Prostate gland (tissue), 2 donors: Measurements from ENCODE around the gene ELMO1. TPM values are rescaled to one million over a fixed set of nuclear protein-coding genes. Genes with fewer than 3 reads are reported as not detected.

Experiments
- DNase-seq: peaks from one replicate; pipeline ENCODE4 v3.0.0-alpha.2; 2019; ENCODE audit warnings: low spot score
- H3K27ac ChIP-seq, 2 donors: fragments of 200-600 bp; sonication (generic); 2 replicates each; pipeline ENCODE4 v1.5.1; 2017 to 2019
- H3K27me3 ChIP-seq: fragments of 200-600 bp; sonication (generic); replicated peaks from 2 replicates; pipeline ENCODE4 v1.5.1; 2019; ENCODE audit not compliant: insufficient read depth
- H3K36me3 ChIP-seq, 2 donors: fragments of 200-600 bp; sonication (generic); 1 replicate in 1 of 2; 2 replicates in 1 of 2; pipeline versions ENCODE4 v1.5.1 to v1.8.1; 2017 to 2019
- H3K4me1 ChIP-seq: fragments of 200-600 bp; sonication (generic); replicated peaks from 2 replicates; pipeline ENCODE4 v1.5.1; 2019
- H3K4me3 ChIP-seq, 2 donors: fragments of 200-600 bp; sonication (generic); 2 replicates each; pipeline ENCODE4 v1.5.1; 2017 to 2019
- H3K9me3 ChIP-seq: fragments of 200-600 bp; sonication (generic); 2 replicates; pipeline ENCODE4 v1.5.1; 2017
- POLR2A ChIP-seq: fragments of 450-650 bp; IDR thresholded peaks from one replicate; pipeline ENCODE4 v1.6.1; 2016; ENCODE audit warnings: antibody characterized with exemption, mild to moderate bottlenecking
- POLR2AphosphoS5 ChIP-seq: sonication (generic); formaldehyde crosslinking; IDR thresholded peaks from one replicate; pipeline ENCODE4 v1.6.1; 2017; ENCODE audit warnings: antibody characterized with exemption
- WGBS: methylation state at CpG from one replicate; pipeline ENCODE4 v1.1.5; 2018; 5-methylcytosine and 5-hydroxymethylcytosine counted together
- intact Hi-C: fragments of 100-400 bp; cut with DNase I; formaldehyde crosslinking; loops from one replicate; pipeline ENCODE4 v1.14.2; 2022
- total RNA-seq, 2 donors: library from RNA; depleted of rRNA; stranded (reverse); fragments of >200 nt; gene quantifications; one replicate each; pipeline ENCODE4 v1.1.0, GENCODE V29; 2016
- TF ChIP-seq, protein P1 (sequence below), 4 experiments: fragments of 200-600 bp in 2 of 4; fragments of 450-650 bp in 2 of 4; sonication (generic) in 2 of 4; IDR thresholded peaks; 1 replicate in 3 of 4; 2 replicates in 1 of 4; pipeline ENCODE4 v1.5.1; 2016 to 2019; ENCODE audit warnings: antibody characterized with exemption in 4 of 4, mild to moderate bottlenecking in 2 of 4, moderate library complexity in 2 of 4

The ELMO1 gene
- total RNA-seq, 2 donors from 2014 or later: 6.7 to 19.3 TPM

DNA sequence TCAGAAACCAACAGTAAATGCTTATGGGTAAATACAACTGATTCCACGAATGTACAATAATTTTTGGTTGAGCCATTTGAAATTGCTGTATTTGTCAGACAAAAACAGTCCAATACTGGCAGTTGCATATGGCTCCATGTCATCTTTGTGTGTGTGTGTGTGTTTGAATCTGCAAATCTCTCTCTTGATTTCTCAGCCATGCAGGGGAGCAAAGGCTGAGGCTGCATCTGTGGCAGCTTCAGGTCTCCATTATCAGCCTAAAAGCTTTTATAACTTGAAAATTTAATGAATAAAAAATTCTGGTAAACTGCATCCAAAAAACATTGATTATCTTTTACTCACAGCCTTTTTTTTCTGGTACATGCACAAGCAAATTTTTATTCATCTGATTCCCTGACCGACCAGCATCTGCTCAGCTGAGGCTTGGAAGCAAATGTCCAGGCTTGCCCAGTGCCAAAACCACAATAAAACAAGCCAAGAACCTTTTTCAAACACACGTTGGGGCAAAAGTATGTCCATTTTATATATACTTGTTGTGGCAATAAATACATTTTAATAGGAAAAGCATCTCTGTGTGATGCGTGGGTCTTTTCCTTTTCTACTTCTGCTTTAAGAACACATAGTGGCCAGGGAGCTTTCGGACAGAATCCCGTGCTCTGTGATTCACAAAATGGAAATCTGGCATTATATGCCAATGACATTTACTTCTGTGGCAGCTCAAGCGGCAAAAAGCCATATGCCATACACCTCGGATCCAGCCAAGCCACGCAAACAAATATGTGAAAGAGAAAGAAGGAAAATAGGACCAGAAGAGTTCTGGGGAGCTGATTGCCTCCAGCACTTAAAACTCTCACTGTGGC is 448.8 kb downstream of the ELMO1 start:
- Histone ChIP-seq H3K4me3 (no peak overlapping the region), H3K9me3 (no peaks in the 10 kb centered on the region), H3K36me3 (no peaks in the 10 kb centered on the region), H3K27me3 (no peaks in the 10 kb centered on the region), H3K4me1 (no peaks in the 10 kb centered on the region), H3K27ac (no peak overlapping the region)
- intact Hi-C loops: no loop called here
- WGBS: 39% methylated on average over 9 of the region's 9 CpGs
- TF ChIP-seq POLR2A (no peak), POLR2AphosphoS5 (no peak)
- TF ChIP-seq, protein P1, sequence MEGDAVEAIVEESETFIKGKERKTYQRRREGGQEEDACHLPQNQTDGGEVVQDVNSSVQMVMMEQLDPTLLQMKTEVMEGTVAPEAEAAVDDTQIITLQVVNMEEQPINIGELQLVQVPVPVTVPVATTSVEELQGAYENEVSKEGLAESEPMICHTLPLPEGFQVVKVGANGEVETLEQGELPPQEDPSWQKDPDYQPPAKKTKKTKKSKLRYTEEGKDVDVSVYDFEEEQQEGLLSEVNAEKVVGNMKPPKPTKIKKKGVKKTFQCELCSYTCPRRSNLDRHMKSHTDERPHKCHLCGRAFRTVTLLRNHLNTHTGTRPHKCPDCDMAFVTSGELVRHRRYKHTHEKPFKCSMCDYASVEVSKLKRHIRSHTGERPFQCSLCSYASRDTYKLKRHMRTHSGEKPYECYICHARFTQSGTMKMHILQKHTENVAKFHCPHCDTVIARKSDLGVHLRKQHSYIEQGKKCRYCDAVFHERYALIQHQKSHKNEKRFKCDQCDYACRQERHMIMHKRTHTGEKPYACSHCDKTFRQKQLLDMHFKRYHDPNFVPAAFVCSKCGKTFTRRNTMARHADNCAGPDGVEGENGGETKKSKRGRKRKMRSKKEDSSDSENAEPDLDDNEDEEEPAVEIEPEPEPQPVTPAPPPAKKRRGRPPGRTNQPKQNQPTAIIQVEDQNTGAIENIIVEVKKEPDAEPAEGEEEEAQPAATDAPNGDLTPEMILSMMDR (IDR thresholded peaks at IDR 0.05): no peak
- DNase-seq: no peak

DNA sequence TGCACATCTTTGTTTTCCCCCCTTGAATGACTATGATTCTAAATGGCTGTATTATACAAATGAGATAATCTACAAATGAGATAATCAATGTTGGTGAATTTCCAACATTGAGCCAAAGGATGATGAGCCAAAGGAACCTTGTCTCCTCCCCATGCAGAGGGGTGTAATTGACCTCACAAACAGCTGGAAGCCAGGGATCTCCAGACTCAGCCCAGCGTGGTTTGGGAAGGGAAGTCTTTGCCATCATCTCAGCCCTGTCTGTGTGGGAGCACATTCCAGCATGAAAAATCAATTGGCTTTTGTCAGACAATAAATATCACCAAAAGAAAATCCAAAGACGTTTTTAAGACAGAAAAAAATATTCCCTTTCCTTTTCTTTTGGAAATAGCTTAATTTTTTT is 452.9 kb downstream of the ELMO1 start:
- H3K4me1 ChIP-seq: no peaks in the 10 kb centered on the region
- H3K27ac ChIP-seq: no peak overlapping the region
- H3K36me3 ChIP-seq: no peaks in the 10 kb centered on the region
- no peaks in the 10 kb centered on the region for H3K27me3 ChIP-seq
- WGBS: 63% methylated on average over 2 of the region's 2 CpGs
- no peak overlapping the region for H3K4me3 ChIP-seq
- H3K9me3 ChIP-seq: no peaks in the 10 kb centered on the region
- TF ChIP-seq POLR2AphosphoS5: no peak
- intact Hi-C loops: no loop called here
- no peak for DNase-seq

DNA sequence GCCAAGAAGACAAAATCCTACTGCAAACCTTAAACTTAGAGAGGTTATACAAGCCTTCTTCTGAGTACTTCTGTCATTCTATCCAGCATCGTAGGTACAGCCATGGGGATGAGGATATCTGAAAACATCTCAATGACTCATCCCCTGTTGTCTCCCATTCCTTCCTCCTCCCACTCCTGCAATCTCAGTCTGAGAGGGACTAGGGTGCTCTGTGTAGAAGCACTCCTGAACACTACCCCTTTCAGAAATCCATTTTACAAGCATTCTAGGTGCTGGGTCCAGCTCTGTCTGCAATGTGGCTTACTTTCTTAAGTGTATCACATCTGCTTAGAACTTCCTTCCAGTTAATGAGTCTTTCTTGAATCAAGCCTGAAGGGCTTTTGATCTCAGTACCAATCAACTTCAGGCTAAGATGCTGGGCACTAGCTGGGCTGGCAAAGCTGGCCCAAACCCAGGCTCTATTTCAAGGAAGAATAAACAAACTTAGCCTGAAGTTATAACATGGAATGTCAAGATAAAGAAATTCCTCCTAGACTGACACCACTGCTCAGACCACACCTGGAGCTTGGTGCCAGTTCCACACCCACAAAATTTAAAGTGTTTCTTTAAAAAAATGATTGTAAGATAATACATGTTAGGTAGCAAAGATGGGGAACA is 454.1 kb downstream of the ELMO1 start:
- no peaks in the 10 kb centered on the region for H3K27me3 ChIP-seq
- DNase-seq: no peak
- H3K36me3 ChIP-seq: no peaks in the 10 kb centered on the region
- intact Hi-C loops: no loop called here
- H3K9me3 ChIP-seq: no peaks in the 10 kb centered on the region
- H3K4me3 ChIP-seq: no peak overlapping the region
- TF ChIP-seq POLR2AphosphoS5 (no peak), POLR2A (no peak)
- TF ChIP-seq, protein P1 (IDR thresholded peaks at IDR 0.05): no peak
- H3K27ac ChIP-seq: no peak overlapping the region
- H3K4me1 ChIP-seq: no peaks in the 10 kb centered on the region
- WGBS: 62% methylated on average over 1 of the region's 1 CpG

DNA sequence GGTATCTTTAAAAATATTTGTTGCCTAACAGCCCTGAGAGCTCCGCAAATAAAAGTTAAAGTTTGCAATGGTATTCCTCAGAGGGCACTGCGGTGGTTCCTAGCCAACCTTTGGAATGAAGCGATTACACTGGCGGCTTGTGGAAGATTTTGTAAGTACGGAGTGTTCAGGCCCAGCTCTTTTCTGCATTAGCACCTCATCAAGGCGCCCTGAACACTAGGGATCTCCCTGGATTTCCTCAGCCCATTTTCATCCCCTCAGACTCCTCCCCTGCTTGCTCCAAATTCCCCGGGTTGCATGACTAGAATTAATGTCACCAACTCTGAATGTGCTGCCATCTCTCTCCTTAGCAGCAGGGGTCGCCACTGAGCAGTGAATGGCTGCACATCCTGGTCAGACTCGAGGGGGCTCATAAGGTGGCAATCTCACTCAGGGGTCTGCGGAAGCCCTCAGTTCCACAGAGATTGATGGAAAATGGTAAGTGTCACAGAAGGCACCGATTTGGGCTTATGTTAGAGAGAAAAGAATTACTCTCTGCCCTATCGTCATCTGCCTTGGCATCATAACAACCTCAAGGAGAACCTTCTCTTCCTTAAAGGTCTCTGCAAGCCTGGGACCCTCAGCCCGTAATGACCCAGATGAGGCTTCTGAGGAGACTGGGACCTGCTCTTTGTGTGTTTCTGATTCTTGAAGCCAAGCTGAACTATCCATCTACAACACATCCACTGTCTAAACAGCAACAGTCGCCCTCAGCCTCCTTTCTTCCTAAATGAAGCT is 461.5 kb downstream of the ELMO1 start:
- no peaks in the 10 kb centered on the region for H3K9me3 ChIP-seq
- H3K27ac ChIP-seq: no peak overlapping the region
- no peaks in the 10 kb centered on the region for H3K4me1 ChIP-seq
- no peaks in the 10 kb centered on the region for H3K27me3 ChIP-seq
- intact Hi-C loops: no loop called here
- TF ChIP-seq, protein P1 (IDR thresholded peaks at IDR 0.05): peak in 3 of 4 experiments; percentile 62 to 80 (median 64)
- no peak for TF ChIP-seq POLR2A
- WGBS: 67% methylated on average over 14 of the region's 14 CpGs
- H3K36me3 ChIP-seq: no peaks in the 10 kb centered on the region
- H3K4me3 ChIP-seq: no peak overlapping the region
- DNase-seq: peak; percentile 14

DNA sequence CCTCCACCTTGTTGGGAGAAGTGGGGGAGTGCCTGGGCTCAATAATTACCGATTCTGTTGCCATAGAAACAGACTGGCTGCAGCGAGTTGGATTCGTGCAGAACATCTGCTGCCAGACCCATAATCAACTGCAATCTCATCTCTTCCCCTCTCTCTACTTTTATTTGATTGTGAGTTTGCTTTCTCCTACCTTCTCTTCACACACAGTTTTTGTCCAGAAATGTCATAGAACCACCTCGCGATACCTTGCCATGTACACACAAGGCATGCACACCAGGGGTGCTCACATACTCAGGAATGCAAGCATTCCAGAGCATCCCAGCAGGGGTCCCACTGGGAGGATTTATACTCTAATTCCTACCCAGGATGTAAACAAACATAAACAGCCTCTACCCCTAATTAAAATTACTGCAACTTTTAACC is 462.1 kb downstream of the ELMO1 start:
- Histone ChIP-seq H3K36me3 (no peaks in the 10 kb centered on the region), H3K27me3 (no peaks in the 10 kb centered on the region), H3K4me3 (no peak overlapping the region), H3K27ac (no peak overlapping the region), H3K9me3 (no peaks in the 10 kb centered on the region), H3K4me1 (no peaks in the 10 kb centered on the region)
- TF ChIP-seq POLR2A: no peak
- TF ChIP-seq, protein P1 (IDR thresholded peaks at IDR 0.05): no peak
- no peak for TF ChIP-seq POLR2AphosphoS5
- no peak for DNase-seq
- WGBS: 24% methylated on average over 5 of the region's 5 CpGs
- intact Hi-C loops: no loop called here
